Measurements from ENCODE around the gene FAR2. TPM values are rescaled to one million over a fixed set of nuclear protein-coding genes. Genes with fewer than 3 reads are reported as not detected.

The FAR2 gene
- total RNA-seq, 1 donor = 22.5 TPM

- no peak for TF ChIP-seq CTCF (IDR thresholded peaks at IDR 0.05; ENCODE audit: insufficient read depth, low read length)
Measured at GRCh38 chr12:29229937-29230336, 80.9 kb downstream of the FAR2 start.

GRCh38 chr12:29230800-29231560 lies 81.9 kb downstream of the FAR2 start:
- no peak for TF ChIP-seq CTCF (IDR thresholded peaks at IDR 0.05; ENCODE audit: insufficient read depth, low read length)
- no peak overlapping the region for H3K4me3 ChIP-seq (ENCODE audit: low read depth, low read length)
- no peak for DNase-seq (ENCODE audit: low read depth)

More at GRCh38 chr12:29229937-29230336, 80.9 kb downstream of the FAR2 start:
- no peak overlapping the region for H3K4me3 ChIP-seq (ENCODE audit: low read depth, low read length)
- no peak for DNase-seq (ENCODE audit: low read depth)

- no peak overlapping the region for H3K4me3 ChIP-seq (ENCODE audit: low read depth, low read length)
- TF ChIP-seq CTCF (IDR thresholded peaks at IDR 0.05; ENCODE audit: insufficient read depth, low read length) = no peak
- DNase-seq (ENCODE audit: low read depth) = no peak
Measured at GRCh38 chr12:29232086-29232485, 83.0 kb downstream of the FAR2 start.

GRCh38 chr12:29234552-29234951 lies 85.5 kb downstream of the FAR2 start:
- no peak for DNase-seq (ENCODE audit: low read depth)
- no peak overlapping the region for H3K4me3 ChIP-seq (ENCODE audit: low read depth, low read length)
- no peak for TF ChIP-seq CTCF (IDR thresholded peaks at IDR 0.05; ENCODE audit: insufficient read depth, low read length)

- no peak for TF ChIP-seq CTCF (IDR thresholded peaks at IDR 0.05; ENCODE audit: insufficient read depth, low read length)
- H3K4me3 ChIP-seq (ENCODE audit: low read depth, low read length) = no peak overlapping the region
- no peak for DNase-seq (ENCODE audit: low read depth)
Measured at GRCh38 chr12:29234965-29235626, 86.0 kb downstream of the FAR2 start.

- no peak for DNase-seq (ENCODE audit: low read depth)
- TF ChIP-seq CTCF (IDR thresholded peaks at IDR 0.05; ENCODE audit: insufficient read depth, low read length) = no peak
Measured at GRCh38 chr12:29238822-29239291, 89.8 kb downstream of the FAR2 start.

More at GRCh38 chr12:29238822-29239291, 89.8 kb downstream of the FAR2 start:
- no peak overlapping the region for H3K4me3 ChIP-seq (ENCODE audit: low read depth, low read length)
